Thyroid gland (tissue), 4 donors: ENCODE data around the gene ANK3. TPM values are rescaled to one million over a fixed set of nuclear protein-coding genes. Genes with fewer than 3 reads are reported as not detected.

Experiments
- DNase-seq, 2 donors: peaks; one replicate each; pipeline ENCODE4 v3.0.0-alpha.2; 2019
- H3K27ac ChIP-seq, 3 donors: fragments of 200-600 bp; sonication (generic); 1 replicate in 2 of 3; 2 replicates in 1 of 3; pipeline ENCODE4 v1.5.1; 2016 to 2019; ENCODE audit warnings: mild to moderate bottlenecking in 1 of 3, moderate library complexity in 1 of 3
- H3K27me3 ChIP-seq: fragments of 200-600 bp; sonication (generic); one replicate; pipeline ENCODE4 v1.5.1; 2019
- H3K36me3 ChIP-seq, 2 donors: fragments of 200-600 bp; sonication (generic); one replicate each; pipeline ENCODE4 v1.5.1; 2016 to 2019
- H3K4me1 ChIP-seq, 2 donors: fragments of 200-600 bp; sonication (generic); one replicate each; pipeline ENCODE4 v1.5.1; 2017 to 2019
- H3K4me3 ChIP-seq, 3 donors: fragments of 200-600 bp; sonication (generic); replicated peaks in 1 of 3; 1 replicate in 2 of 3; 2 replicates in 1 of 3; pipeline ENCODE4 v1.5.1; 2016; ENCODE audit warnings: mild to moderate bottlenecking in 1 of 3
- H3K9me3 ChIP-seq: fragments of 200-600 bp; sonication (generic); one replicate; pipeline ENCODE4 v1.5.1; 2017
- CTCF ChIP-seq, 6 experiments: fragments of 200-600 bp in 3 of 6; fragments of 450-650 bp in 3 of 6; sonication (generic) in 3 of 6; IDR thresholded peaks; one replicate each; pipeline ENCODE4 v1.5.1; 2016 to 2019; ENCODE audit warnings: antibody characterized with exemption in 6 of 6, mild to moderate bottlenecking in 2 of 6, inconsistent platforms in 1 of 6, moderate library complexity in 1 of 6
- POLR2A ChIP-seq, 2 donors: fragments of 450-650 bp; IDR thresholded peaks; one replicate each; pipeline ENCODE4 v1.6.1; 2017; ENCODE audit warnings: antibody characterized with exemption in 2 of 2, mild to moderate bottlenecking in 2 of 2, moderate library complexity in 1 of 2
- whole genome bisulfite sequencing, 2 donors: methylation state at CpG; one replicate each; pipeline ENCODE4 v1.1.5; 2017; 5-methylcytosine and 5-hydroxymethylcytosine counted together
- intact Hi-C: fragments of 100-400 bp; cut with DNase I; formaldehyde crosslinking; loops from one replicate; pipeline ENCODE4 v1.15.1; 2023
- total RNA-seq, 4 donors: library from RNA; depleted of rRNA; stranded (reverse); fragments of >200 nt; gene quantifications; one replicate each; pipeline ENCODE4 v1.2.3, GENCODE V29; 2016

ANK3 gene
- total RNA-seq, 4 donors from 2014 or later, result 56.6 to 118 (median 115) TPM

DNA sequence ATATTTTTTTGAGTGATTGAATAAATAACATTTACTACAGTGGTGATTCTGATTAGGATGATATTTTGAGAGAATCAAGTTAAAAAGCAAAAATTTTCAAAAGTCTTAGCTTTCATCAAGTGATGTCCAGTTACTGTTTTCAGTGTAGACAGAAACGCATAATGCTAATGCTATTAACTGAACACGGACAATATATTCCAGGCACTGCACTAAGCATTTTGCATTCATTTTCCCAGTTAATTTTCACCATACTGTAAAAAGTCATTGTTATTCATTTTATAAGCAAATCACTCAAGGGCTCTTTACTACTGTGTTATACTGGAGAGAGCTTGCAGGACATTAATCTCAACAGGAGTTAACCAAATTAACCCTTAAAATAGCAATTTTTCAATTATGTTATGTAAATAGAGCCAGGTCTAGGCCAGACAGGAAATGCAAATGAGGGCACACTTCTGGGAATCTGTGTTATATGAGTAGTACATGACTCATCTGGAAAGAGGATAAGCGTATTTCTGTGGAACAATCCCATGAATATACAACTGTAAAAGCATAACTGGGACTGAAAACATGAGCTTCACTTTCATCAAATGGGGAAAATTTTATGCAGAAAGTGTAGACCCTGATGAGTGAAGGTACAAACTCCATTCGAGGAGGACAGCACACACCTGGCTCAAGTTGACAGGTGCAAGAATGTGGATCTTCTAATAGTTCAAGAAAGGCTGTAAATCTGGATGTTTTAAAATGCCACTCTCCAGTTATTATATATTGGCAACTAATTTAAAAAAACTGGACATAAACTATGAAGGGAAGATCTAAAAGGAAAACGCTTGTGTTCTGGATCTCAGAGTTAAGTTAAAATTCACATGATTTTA lies 75.4 kb downstream of the ANK3 start:
- intact Hi-C loops, result no loop called here
- H3K4me1 ChIP-seq, result peaks cover 19 to 20% of the 10 kb centered on the region in 2 donors
- no peak for TF ChIP-seq CTCF (IDR thresholded peaks at IDR 0.05)
- TF ChIP-seq POLR2A (IDR thresholded peaks at IDR 0.05), result no peak
- no peaks in the 10 kb centered on the region for H3K9me3 ChIP-seq
- 83 to 85% methylated on average over 5 of the region's 5 CpGs for WGBS, 2 donors
- DNase-seq, result no peak
- H3K27me3 ChIP-seq, result no peaks in the 10 kb centered on the region
- no peak overlapping the region for H3K27ac ChIP-seq
- H3K4me3 ChIP-seq, result no peak overlapping the region
- no peaks in the 10 kb centered on the region for H3K36me3 ChIP-seq

DNA sequence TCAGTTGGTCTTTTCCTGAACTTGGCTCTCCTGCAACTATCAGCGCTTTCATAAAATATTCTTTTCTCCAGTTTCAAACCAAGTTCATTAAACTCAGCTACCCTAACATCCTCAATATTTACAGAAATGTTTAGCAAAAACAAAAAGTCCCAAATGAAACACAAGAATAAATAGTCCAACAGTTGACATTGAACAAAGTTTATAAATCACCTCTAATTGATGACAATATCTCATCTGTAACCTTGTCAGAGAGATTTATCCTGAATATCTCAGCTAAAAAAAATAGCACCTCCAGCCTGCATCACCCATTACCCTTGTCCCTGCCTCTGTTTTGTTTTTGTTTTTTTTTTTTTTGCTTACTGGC lies 76.1 kb downstream of the ANK3 start:
- H3K4me3 ChIP-seq, result no peak overlapping the region
- H3K36me3 ChIP-seq, result no peaks in the 10 kb centered on the region
- no peaks in the 10 kb centered on the region for H3K27me3 ChIP-seq
- DNase-seq, result no peak
- no peak overlapping the region for H3K27ac ChIP-seq
- no peak for TF ChIP-seq CTCF (IDR thresholded peaks at IDR 0.05)
- TF ChIP-seq POLR2A (IDR thresholded peaks at IDR 0.05), result no peak
- peaks cover 14% of the 10 kb centered on the region in 2 donors for H3K4me1 ChIP-seq
- 81% methylated on average over 1 of the region's 1 CpG for WGBS, 2 donors
- H3K9me3 ChIP-seq, result no peaks in the 10 kb centered on the region
- intact Hi-C loops, result no loop called here

- intact Hi-C loops, result no loop called here
- H3K27me3 ChIP-seq, result no peaks in the 10 kb centered on the region
- WGBS, 2 donors, result 81 to 82% methylated on average over 6 of the region's 6 CpGs
- H3K27ac ChIP-seq, result peak overlapping the region in 1 of 3 donors; percentile 77
- peaks cover 14% of the 10 kb centered on the region in 2 donors for H3K4me1 ChIP-seq
- H3K36me3 ChIP-seq, result no peaks in the 10 kb centered on the region
- TF ChIP-seq CTCF (IDR thresholded peaks at IDR 0.05), result no peak
- no peak for TF ChIP-seq POLR2A (IDR thresholded peaks at IDR 0.05)
- no peak overlapping the region for H3K4me3 ChIP-seq
- DNase-seq, result no peak
- H3K9me3 ChIP-seq, result no peaks in the 10 kb centered on the region
Observed at GRCh38 chr10:60312818-60313588, 76.7 kb downstream of the ANK3 start.

GRCh38 chr10:60311821-60312220 lies 77.9 kb downstream of the ANK3 start:
- no peak for DNase-seq
- TF ChIP-seq POLR2A (IDR thresholded peaks at IDR 0.05) (no peak), CTCF (IDR thresholded peaks at IDR 0.05) (no peak)
- Histone ChIP-seq H3K36me3 (no peaks in the 10 kb centered on the region), H3K27me3 (no peaks in the 10 kb centered on the region), H3K27ac (peak overlapping the region; percentile 50 to 77 (median 68)), H3K4me3 (no peak overlapping the region), H3K4me1 (peaks cover 14 to 18% of the 10 kb centered on the region in 2 donors), H3K9me3 (no peaks in the 10 kb centered on the region)
- intact Hi-C loops, result no loop called here
- 83 to 85% methylated on average over 1 of the region's 1 CpG for WGBS, 2 donors

DNA sequence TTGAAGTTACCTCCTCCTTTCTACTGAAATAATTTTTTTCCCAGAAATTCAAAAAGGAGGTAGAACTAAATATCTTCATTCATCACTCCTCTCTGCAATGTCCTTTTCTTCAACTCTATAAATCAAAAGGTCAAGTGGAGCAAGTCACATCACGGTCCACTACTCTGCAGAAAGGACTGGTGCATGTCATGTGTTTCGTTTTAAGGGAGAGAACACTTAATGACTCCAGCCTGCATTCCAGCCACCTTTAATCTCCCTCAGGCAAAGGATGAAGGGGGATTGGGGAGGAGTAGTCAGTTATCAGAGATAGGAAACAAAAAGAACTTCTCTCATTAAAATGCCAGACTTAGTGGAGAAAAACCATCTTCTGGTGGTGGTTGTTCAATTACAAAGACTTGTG lies 78.9 kb downstream of the ANK3 start:
- intact Hi-C loops, result no loop called here
- Histone ChIP-seq H3K27me3 (no peaks in the 10 kb centered on the region), H3K4me1 (peaks cover 14 to 18% of the 10 kb centered on the region in 2 donors), H3K4me3 (no peak overlapping the region), H3K36me3 (no peaks in the 10 kb centered on the region), H3K9me3 (no peaks in the 10 kb centered on the region), H3K27ac (peak overlapping the region; percentile 50 to 77 (median 68))
- 11 to 12% methylated on average over 2 of the region's 2 CpGs for WGBS, 2 donors
- DNase-seq, result peak; percentile 43 to 52
- TF ChIP-seq POLR2A (IDR thresholded peaks at IDR 0.05) (no peak), CTCF (IDR thresholded peaks at IDR 0.05) (no peak)
